ENCODE results near the gene SLC66A1. TPM values are rescaled to one million over a fixed set of nuclear protein-coding genes. Genes with fewer than 3 reads are reported as not detected.
A peak's percentile ranks its signal among the peaks of the same experiment; 100 is the strongest.

The SLC66A1 gene
- total RNA-seq, 1 donor from 2014 or later: 14.6 TPM

GRCh38 chr1:19312782-19313635 lies 883 bp downstream of the SLC66A1 start:
- H3K4me3 ChIP-seq (ENCODE audit: low read length in 3 of 3): peak overlapping the region; percentile 71 to 83 (median 80)
- peaks cover 26 to 42% (median 28%) of the 10 kb centered on the region in 3 donors for H3K4me1 ChIP-seq (ENCODE audit: control insufficient read depth in 3 of 3, insufficient read depth in 3 of 3, low read length in 3 of 3)
- H3K27me3 ChIP-seq (ENCODE audit: control insufficient read depth in 3 of 3, insufficient read depth in 3 of 3, low read length in 3 of 3): no peaks in the 10 kb centered on the region
- peak overlapping the region; percentile 87 to 93 (median 88) for H3K9ac ChIP-seq (ENCODE audit: low read depth in 1 of 3, low read length in 3 of 3)
- H3K27ac ChIP-seq (ENCODE audit: low read depth, low read length): peak overlapping the region; percentile 90
- H3K36me3 ChIP-seq (ENCODE audit: control insufficient read depth in 3 of 3, insufficient read depth in 3 of 3, low read length in 3 of 3): peaks cover 6 to 14% (median 11%) of the 10 kb centered on the region in 3 donors
- no peaks in the 10 kb centered on the region for H3K9me3 ChIP-seq (ENCODE audit: control insufficient read depth in 3 of 3, low read length in 3 of 3)

GRCh38 chr1:19313636-19313959 lies 1.5 kb downstream of the SLC66A1 start:
- Histone ChIP-seq H3K4me3 (ENCODE audit: low read length in 3 of 3) (peak overlapping the region; percentile 2 to 83 (median 80)), H3K27ac (ENCODE audit: low read depth, low read length) (no peak overlapping the region), H3K36me3 (ENCODE audit: control insufficient read depth in 3 of 3, insufficient read depth in 3 of 3, low read length in 3 of 3) (peaks cover 9 to 14% (median 13%) of the 10 kb centered on the region in 3 donors), H3K4me1 (ENCODE audit: control insufficient read depth in 3 of 3, insufficient read depth in 3 of 3, low read length in 3 of 3) (peaks cover 26 to 42% (median 28%) of the 10 kb centered on the region in 3 donors), H3K9me3 (ENCODE audit: control insufficient read depth in 3 of 3, low read length in 3 of 3) (no peaks in the 10 kb centered on the region), H3K27me3 (ENCODE audit: control insufficient read depth in 3 of 3, insufficient read depth in 3 of 3, low read length in 3 of 3) (no peaks in the 10 kb centered on the region), H3K9ac (ENCODE audit: low read depth in 1 of 3, low read length in 3 of 3) (peak overlapping the region in 1 of 3 donors; percentile 47)

GRCh38 chr1:19313961-19314882 lies 2.1 kb downstream of the SLC66A1 start:
- peak overlapping the region in 1 of 3 donors; percentile 2 for H3K4me3 ChIP-seq (ENCODE audit: low read length in 3 of 3)
- H3K27ac ChIP-seq (ENCODE audit: low read depth, low read length): no peak overlapping the region
- H3K9me3 ChIP-seq (ENCODE audit: control insufficient read depth in 3 of 3, low read length in 3 of 3): no peaks in the 10 kb centered on the region
- no peaks in the 10 kb centered on the region for H3K27me3 ChIP-seq (ENCODE audit: control insufficient read depth in 3 of 3, insufficient read depth in 3 of 3, low read length in 3 of 3)
- H3K9ac ChIP-seq (ENCODE audit: low read depth in 1 of 3, low read length in 3 of 3): peak overlapping the region in 1 of 3 donors; percentile 47
- H3K36me3 ChIP-seq (ENCODE audit: control insufficient read depth in 3 of 3, insufficient read depth in 3 of 3, low read length in 3 of 3): peaks cover 11 to 18% (median 15%) of the 10 kb centered on the region in 3 donors
- H3K4me1 ChIP-seq (ENCODE audit: control insufficient read depth in 3 of 3, insufficient read depth in 3 of 3, low read length in 3 of 3): peaks cover 26 to 42% (median 28%) of the 10 kb centered on the region in 3 donors

- no peaks in the 10 kb centered on the region for H3K27me3 ChIP-seq (ENCODE audit: control insufficient read depth in 3 of 3, insufficient read depth in 3 of 3, low read length in 3 of 3)
- H3K9ac ChIP-seq (ENCODE audit: low read depth in 1 of 3, low read length in 3 of 3): peak overlapping the region in 1 of 3 donors; percentile 3
- H3K9me3 ChIP-seq (ENCODE audit: control insufficient read depth in 3 of 3, low read length in 3 of 3): no peaks in the 10 kb centered on the region
- no peak overlapping the region for H3K4me3 ChIP-seq (ENCODE audit: low read length in 3 of 3)
- H3K36me3 ChIP-seq (ENCODE audit: control insufficient read depth in 3 of 3, insufficient read depth in 3 of 3, low read length in 3 of 3): peaks cover 14 to 20% (median 16%) of the 10 kb centered on the region in 3 donors
- H3K4me1 ChIP-seq (ENCODE audit: control insufficient read depth in 3 of 3, insufficient read depth in 3 of 3, low read length in 3 of 3): peaks cover 24 to 40% (median 27%) of the 10 kb centered on the region in 3 donors
- H3K27ac ChIP-seq (ENCODE audit: low read depth, low read length): no peak overlapping the region
Observed at GRCh38 chr1:19315378-19316198, 3.5 kb downstream of the SLC66A1 start.

- no peaks in the 10 kb centered on the region for H3K9me3 ChIP-seq (ENCODE audit: control insufficient read depth in 3 of 3, low read length in 3 of 3)
- peaks cover 15 to 29% (median 16%) of the 10 kb centered on the region in 3 donors for H3K4me1 ChIP-seq (ENCODE audit: control insufficient read depth in 3 of 3, insufficient read depth in 3 of 3, low read length in 3 of 3)
- H3K36me3 ChIP-seq (ENCODE audit: control insufficient read depth in 3 of 3, insufficient read depth in 3 of 3, low read length in 3 of 3): peaks cover 16 to 26% (median 19%) of the 10 kb centered on the region in 3 donors
- no peak overlapping the region for H3K27ac ChIP-seq (ENCODE audit: low read depth, low read length)
- H3K27me3 ChIP-seq (ENCODE audit: control insufficient read depth in 3 of 3, insufficient read depth in 3 of 3, low read length in 3 of 3): no peaks in the 10 kb centered on the region
- H3K9ac ChIP-seq (ENCODE audit: low read depth in 1 of 3, low read length in 3 of 3): peak overlapping the region in 1 of 3 donors; percentile 33
- H3K4me3 ChIP-seq (ENCODE audit: low read length in 3 of 3): no peak overlapping the region
Observed at GRCh38 chr1:19317126-19317910, 5.2 kb downstream of the SLC66A1 start.

- Histone ChIP-seq H3K4me3 (ENCODE audit: low read length in 3 of 3) (no peak overlapping the region), H3K27me3 (ENCODE audit: control insufficient read depth in 3 of 3, insufficient read depth in 3 of 3, low read length in 3 of 3) (no peaks in the 10 kb centered on the region), H3K4me1 (ENCODE audit: control insufficient read depth in 3 of 3, insufficient read depth in 3 of 3, low read length in 3 of 3) (peaks cover 2 to 12% (median 3%) of the 10 kb centered on the region in 3 donors), H3K9me3 (ENCODE audit: control insufficient read depth in 3 of 3, low read length in 3 of 3) (no peaks in the 10 kb centered on the region), H3K27ac (ENCODE audit: low read depth, low read length) (no peak overlapping the region), H3K36me3 (ENCODE audit: control insufficient read depth in 3 of 3, insufficient read depth in 3 of 3, low read length in 3 of 3) (peaks cover 25 to 28% (median 26%) of the 10 kb centered on the region in 3 donors), H3K9ac (ENCODE audit: low read depth in 1 of 3, low read length in 3 of 3) (no peak overlapping the region)
Observed at GRCh38 chr1:19319196-19319595, 7.1 kb downstream of the SLC66A1 start.

GRCh38 chr1:19321071-19321470 lies 8.9 kb downstream of the SLC66A1 start:
- Histone ChIP-seq H3K9ac (ENCODE audit: low read depth in 1 of 3, low read length in 3 of 3) (no peak overlapping the region), H3K4me1 (ENCODE audit: control insufficient read depth in 3 of 3, insufficient read depth in 3 of 3, low read length in 3 of 3) (peaks cover 0 to 1% (median 0%) of the 10 kb centered on the region in 3 donors), H3K36me3 (ENCODE audit: control insufficient read depth in 3 of 3, insufficient read depth in 3 of 3, low read length in 3 of 3) (peaks cover 40 to 44% (median 44%) of the 10 kb centered on the region in 3 donors), H3K27me3 (ENCODE audit: control insufficient read depth in 3 of 3, insufficient read depth in 3 of 3, low read length in 3 of 3) (no peaks in the 10 kb centered on the region), H3K27ac (ENCODE audit: low read depth, low read length) (no peak overlapping the region), H3K4me3 (ENCODE audit: low read length in 3 of 3) (no peak overlapping the region), H3K9me3 (ENCODE audit: control insufficient read depth in 3 of 3, low read length in 3 of 3) (no peaks in the 10 kb centered on the region)

GRCh38 chr1:19322481-19322880 lies 10.4 kb downstream of the SLC66A1 start:
- Histone ChIP-seq H3K36me3 (ENCODE audit: control insufficient read depth in 3 of 3, insufficient read depth in 3 of 3, low read length in 3 of 3) (peaks cover 49 to 54% (median 53%) of the 10 kb centered on the region in 3 donors), H3K9ac (ENCODE audit: low read depth in 1 of 3, low read length in 3 of 3) (no peak overlapping the region), H3K9me3 (ENCODE audit: control insufficient read depth in 3 of 3, low read length in 3 of 3) (no peaks in the 10 kb centered on the region), H3K27me3 (ENCODE audit: control insufficient read depth in 3 of 3, insufficient read depth in 3 of 3, low read length in 3 of 3) (no peaks in the 10 kb centered on the region), H3K4me3 (ENCODE audit: low read length in 3 of 3) (no peak overlapping the region), H3K4me1 (ENCODE audit: control insufficient read depth in 3 of 3, insufficient read depth in 3 of 3, low read length in 3 of 3) (no peaks in the 10 kb centered on the region), H3K27ac (ENCODE audit: low read depth, low read length) (no peak overlapping the region)

Measured in skeletal muscle tissue (tissue), 4 donors.